NCI-H524 (cell line): ENCODE data around the gene NPSR1.

Source experiments
- DNase-seq, 2 experiments: peaks; one replicate each; lab custom pipeline; 2025; lab: John Stamatoyannopoulos, UW

NPSR1 gene

GRCh38 chr7:34723338-34723737, 65.3 kb downstream of the NPSR1 start:
- DNase-seq, result no peak

- no peak for DNase-seq
Observed at GRCh38 chr7:34723866-34724490, 66.0 kb downstream of the NPSR1 start.

- no peak for DNase-seq
Observed at GRCh38 chr7:34726221-34726620, 68.2 kb downstream of the NPSR1 start.

DNA sequence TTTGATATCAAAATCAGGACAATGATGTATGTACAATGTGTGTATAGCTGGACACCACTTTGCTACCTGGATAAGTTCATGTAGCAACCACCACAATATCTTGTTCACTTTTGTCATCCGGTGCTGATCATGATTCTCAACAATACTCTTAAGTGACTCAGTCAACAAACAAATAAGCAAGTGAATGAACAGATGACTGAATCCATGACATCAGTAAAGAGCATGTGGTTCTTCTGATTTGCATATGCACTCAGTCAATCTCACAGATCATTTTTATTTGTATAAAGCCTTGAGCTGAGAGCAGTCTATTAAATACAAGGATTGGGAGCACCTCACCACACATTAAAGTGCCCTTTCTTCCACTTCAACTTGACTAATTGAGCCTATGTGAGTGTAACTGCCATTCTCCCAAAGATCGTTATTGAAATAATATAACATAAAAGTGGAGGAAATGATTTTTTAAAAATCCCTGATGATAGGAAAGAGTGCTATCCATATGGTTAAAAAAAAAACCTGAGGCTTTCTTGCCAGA, 69.5 kb downstream of the NPSR1 start:
- no peak for DNase-seq

DNA sequence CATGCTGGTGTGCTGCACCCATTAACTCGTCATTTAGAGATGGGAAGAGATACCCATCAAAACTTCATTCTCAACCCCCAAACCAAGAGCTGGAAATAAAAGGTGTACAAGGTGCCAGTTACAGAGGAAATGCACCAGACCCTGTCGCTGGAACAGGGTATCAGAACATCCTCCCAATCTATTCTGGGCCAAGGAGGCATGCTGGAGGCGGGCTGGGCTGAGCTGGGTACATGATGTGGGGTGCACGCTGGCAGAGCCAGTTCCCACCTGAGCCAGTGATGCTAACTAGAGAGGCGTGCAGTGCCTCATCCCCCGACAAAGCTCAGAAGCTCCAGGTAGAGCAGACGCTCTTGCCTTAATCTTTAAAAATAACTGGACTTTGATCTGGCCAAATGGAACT, 70.1 kb downstream of the NPSR1 start:
- DNase-seq, result no peak

DNA sequence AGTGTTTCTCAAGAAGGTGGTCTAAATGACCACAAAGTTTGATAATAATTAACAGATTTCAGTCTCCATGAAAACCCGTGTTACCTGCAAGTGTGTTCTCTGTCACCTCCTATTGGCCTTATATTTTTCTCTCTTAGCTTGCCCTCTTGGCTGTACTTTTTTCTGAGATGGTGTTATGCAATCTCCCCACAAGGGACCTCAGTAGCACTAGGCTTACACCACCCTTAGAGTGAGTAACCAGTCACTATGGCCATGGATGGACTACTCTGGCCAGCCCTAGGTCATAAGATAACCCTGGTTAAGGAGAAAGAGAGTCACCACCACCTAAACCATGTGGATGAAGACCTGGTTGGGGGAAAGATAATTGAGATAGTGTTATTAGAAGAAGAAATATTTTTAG, 76.8 kb downstream of the NPSR1 start:
- DNase-seq, result no peak

- DNase-seq, result no peak
Observed at GRCh38 chr7:34735526-34735925, 77.5 kb downstream of the NPSR1 start.

- DNase-seq, result no peak
Observed at GRCh38 chr7:34739651-34740300, 81.8 kb downstream of the NPSR1 start.

DNA sequence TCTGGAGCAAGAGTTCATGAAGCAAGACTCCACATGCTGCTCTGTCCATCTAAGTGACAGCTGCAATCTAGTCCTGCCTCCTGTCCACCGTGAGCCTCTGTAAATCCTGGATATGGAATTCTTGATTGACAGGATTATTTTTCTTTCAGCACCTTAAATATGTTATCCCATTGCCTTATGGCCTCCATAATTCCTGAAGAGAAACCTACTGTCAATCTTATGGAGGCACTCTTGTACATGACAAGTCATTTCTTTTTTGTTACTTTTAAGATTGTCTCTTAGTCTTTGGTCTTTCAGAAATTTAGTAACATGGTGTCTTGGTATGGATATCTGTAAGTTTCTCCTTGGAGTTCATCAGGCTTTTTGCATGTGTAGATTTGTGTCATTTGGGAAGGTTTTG, 82.8 kb downstream of the NPSR1 start:
- no peak for DNase-seq

DNA sequence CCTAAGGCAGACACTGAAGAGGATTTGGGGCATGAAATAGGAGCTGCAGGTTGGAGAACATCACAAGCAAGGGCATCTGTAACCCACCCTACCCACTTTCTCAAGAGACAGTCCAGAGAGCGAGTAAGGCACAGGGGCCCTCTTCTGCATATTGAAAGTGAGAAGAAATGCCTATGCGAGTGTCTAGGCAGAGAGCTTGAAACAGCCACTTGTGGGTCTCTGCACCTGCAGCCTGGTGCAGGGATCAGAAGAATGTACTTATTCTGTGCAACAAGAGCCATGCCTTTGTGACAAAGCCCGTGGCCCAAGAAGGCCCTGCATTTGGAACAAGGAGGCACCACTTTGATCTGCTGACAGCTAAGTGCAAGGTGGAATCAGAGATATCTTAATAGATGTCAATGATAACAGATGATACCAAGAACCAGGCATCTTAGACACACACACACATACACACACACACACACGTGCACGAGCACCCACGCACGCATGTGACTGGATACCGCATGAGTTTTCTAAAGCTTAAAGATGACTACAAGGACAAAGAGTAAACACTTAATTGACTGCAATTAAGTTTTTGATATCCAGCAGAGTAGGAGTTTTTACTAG, 89.3 kb downstream of the NPSR1 start:
- no peak for DNase-seq

DNA sequence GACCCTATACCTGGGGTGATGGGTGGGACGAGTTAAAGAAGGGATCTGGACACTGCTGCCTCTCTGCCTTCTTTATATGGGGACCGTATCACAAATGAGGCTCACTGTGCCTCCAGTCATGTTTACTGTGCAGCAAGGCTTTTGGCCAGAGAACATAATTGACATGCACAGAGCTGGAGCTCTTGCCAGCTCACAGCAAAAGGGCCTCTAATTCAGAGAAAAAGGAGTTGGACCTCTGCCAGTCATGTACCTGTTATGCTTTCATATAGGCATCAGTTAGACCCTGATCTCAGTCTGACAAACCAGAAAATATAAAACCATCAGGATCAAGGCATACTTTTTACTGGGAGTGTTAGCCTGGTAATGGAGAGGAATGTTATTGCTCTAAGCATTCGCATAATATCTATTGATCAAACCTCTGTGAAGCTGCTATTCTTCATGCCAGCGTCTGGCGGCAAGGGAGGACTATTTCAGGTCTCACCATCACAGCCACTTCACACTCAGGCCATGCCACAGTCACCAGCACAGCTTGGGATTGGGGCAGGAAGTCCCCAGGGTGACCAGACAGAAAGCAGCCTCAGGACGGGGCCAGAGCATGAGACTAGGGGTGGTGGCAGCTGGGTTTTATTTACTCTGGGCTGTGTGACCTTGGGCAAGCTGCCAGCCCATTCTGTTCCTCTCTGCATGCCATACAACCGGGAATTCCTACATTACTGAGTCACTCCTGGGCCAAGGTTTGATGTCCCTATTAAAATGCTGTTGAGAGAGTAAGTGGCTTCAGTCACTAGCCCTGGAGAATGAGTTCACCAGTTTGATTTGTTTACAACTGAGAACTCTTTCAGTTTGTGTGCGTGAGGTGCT, 90.1 kb downstream of the NPSR1 start:
- no peak for DNase-seq

- DNase-seq, result no peak
Observed at GRCh38 chr7:34748728-34749089, 90.7 kb downstream of the NPSR1 start.

GRCh38 chr7:34749446-34749845, 91.4 kb downstream of the NPSR1 start:
- DNase-seq, result no peak

DNA sequence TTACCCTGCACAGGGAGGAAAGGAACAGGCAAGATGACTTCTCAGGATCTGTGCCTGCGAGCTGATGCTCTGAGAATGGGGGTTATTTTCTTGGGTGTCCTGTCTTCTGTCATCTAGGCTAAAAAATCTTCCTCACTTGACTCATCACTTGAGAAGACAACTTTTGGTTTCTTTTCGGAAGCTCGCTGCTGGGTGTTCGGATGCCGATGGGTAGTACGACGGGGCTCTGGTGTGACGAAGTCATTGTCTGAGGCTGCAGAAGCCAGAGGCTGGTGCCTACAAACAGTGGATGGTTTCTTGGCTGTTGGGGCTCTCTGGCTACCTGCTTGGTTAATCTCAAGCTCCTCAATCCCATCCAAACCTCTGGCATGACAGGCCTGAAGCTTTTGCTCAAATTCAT, 92.2 kb downstream of the NPSR1 start:
- DNase-seq, result no peak

GRCh38 chr7:34750636-34751035, 92.6 kb downstream of the NPSR1 start:
- DNase-seq, result no peak

- no peak for DNase-seq
Observed at GRCh38 chr7:34751725-34752643, 94.0 kb downstream of the NPSR1 start.

DNA sequence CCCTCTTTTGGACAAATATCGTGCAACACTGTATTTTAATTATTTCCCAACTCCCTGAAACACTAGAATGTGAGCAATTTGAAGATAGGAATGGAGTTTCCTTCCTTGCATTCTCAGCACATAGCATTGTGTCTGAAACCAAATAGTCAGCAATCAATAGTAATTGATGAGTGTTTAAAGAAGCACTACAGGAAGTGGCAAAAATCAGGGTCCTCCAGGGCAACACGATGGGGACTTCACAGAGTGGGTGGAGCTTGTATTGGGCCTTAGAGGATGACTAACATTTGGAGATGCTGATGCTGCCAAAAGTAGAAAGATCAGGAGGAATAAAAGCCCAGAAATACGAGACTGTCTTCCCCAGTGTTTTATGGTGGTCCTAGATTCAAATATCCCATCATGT, 94.9 kb downstream of the NPSR1 start:
- DNase-seq, result no peak

GRCh38 chr7:34755008-34755407, 97.0 kb downstream of the NPSR1 start:
- no peak for DNase-seq

DNA sequence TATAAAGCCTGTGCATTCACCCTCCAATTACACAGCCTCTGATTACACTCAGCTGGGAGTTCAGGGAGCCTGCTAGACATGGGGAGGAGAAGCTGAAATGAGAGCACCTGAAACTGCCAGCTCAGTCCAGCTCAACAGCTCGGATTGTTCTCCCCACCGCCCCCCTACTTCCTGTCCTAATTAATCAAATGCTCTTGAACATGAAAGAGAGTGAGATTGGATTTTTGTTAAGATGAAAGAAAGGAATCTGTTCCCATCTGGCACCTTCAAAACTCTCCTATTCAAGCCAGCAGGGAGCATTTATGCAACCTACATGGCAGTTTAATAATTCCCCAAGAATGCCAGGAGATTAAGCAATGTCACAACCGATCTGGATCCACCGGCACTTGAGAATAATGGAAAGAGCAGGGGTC, 98.0 kb downstream of the NPSR1 start:
- peak; percentile 84 to 95 for DNase-seq

DNA sequence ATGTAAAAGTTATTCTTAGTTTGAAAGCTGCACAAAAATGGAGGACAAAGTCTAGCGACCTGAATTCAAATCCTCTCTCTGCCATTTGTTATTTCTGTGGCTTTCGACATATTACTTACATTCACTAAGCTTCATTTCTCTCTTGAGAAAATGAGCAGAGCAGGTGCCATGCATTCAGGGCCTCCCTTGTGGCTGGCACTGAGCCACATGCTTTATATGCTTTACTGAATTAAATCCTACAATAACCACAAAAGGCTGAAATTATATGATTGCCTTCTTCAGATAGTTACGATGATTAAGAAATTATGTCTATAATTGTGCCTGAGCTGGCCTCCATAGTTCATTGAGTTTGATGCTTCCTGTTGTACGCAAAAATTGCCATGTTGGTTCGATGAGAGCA, 98.7 kb downstream of the NPSR1 start:
- DNase-seq, result no peak

GRCh38 chr7:34757570-34758110, 99.6 kb downstream of the NPSR1 start:
- DNase-seq, result no peak
